DMS79 treated with DMSO at 0.1 percent for 48 hours (cell line): ENCODE measurements around the gene GALNTL6.
A peak's percentile ranks its signal among the peaks of the same experiment; 100 is the strongest.

Experiments used
- DNase-seq: peaks from one replicate; lab custom pipeline; 2025; lab: John Stamatoyannopoulos, UW

The GALNTL6 gene

GRCh38 chr4:172547724-172548123 is 734.5 kb downstream of the GALNTL6 start:
- peak; percentile 34 for DNase-seq

GRCh38 chr4:172553216-172553615 is 740.0 kb downstream of the GALNTL6 start:
- DNase-seq: no peak

GRCh38 chr4:172554588-172554987 is 741.4 kb downstream of the GALNTL6 start:
- no peak for DNase-seq

GRCh38 chr4:172555725-172556124 is 742.5 kb downstream of the GALNTL6 start:
- no peak for DNase-seq

GRCh38 chr4:172573899-172574298 is 760.7 kb downstream of the GALNTL6 start:
- DNase-seq: no peak

- no peak for DNase-seq
Observed at GRCh38 chr4:172578712-172579111, 765.5 kb downstream of the GALNTL6 start.

GRCh38 chr4:172584816-172585215 is 771.6 kb downstream of the GALNTL6 start:
- DNase-seq: no peak

GRCh38 chr4:172596206-172596605 is 783.0 kb downstream of the GALNTL6 start:
- no peak for DNase-seq

- DNase-seq: no peak
Observed at GRCh38 chr4:172599554-172599953, 786.4 kb downstream of the GALNTL6 start.

- DNase-seq: no peak
Observed at GRCh38 chr4:172601195-172601594, 788.0 kb downstream of the GALNTL6 start.

- no peak for DNase-seq
Observed at GRCh38 chr4:172619218-172619617, 806.0 kb downstream of the GALNTL6 start.

- no peak for DNase-seq
Observed at GRCh38 chr4:172619798-172620197, 806.6 kb downstream of the GALNTL6 start.

GRCh38 chr4:172628263-172628662 is 815.1 kb downstream of the GALNTL6 start:
- DNase-seq: no peak

- no peak for DNase-seq
Observed at GRCh38 chr4:172630280-172630679, 817.1 kb downstream of the GALNTL6 start.

- no peak for DNase-seq
Observed at GRCh38 chr4:172631832-172632231, 818.6 kb downstream of the GALNTL6 start.

GRCh38 chr4:172648471-172648870 is 835.3 kb downstream of the GALNTL6 start:
- no peak for DNase-seq

- no peak for DNase-seq
Observed at GRCh38 chr4:172649143-172649542, 835.9 kb downstream of the GALNTL6 start.

GRCh38 chr4:172650758-172651530 is 837.7 kb downstream of the GALNTL6 start:
- no peak for DNase-seq

GRCh38 chr4:172651961-172652360 is 838.8 kb downstream of the GALNTL6 start:
- DNase-seq: no peak

GRCh38 chr4:172652369-172652768 is 839.2 kb downstream of the GALNTL6 start:
- DNase-seq: no peak

GRCh38 chr4:172653676-172654075 is 840.5 kb downstream of the GALNTL6 start:
- no peak for DNase-seq

GRCh38 chr4:172654457-172654856 is 841.3 kb downstream of the GALNTL6 start:
- DNase-seq: no peak

- no peak for DNase-seq
Observed at GRCh38 chr4:172656055-172656454, 842.9 kb downstream of the GALNTL6 start.

- DNase-seq: no peak
Observed at GRCh38 chr4:172657081-172657480, 843.9 kb downstream of the GALNTL6 start.
